ENCODE measurements around the gene DERL3.

DERL3 gene

DNA sequence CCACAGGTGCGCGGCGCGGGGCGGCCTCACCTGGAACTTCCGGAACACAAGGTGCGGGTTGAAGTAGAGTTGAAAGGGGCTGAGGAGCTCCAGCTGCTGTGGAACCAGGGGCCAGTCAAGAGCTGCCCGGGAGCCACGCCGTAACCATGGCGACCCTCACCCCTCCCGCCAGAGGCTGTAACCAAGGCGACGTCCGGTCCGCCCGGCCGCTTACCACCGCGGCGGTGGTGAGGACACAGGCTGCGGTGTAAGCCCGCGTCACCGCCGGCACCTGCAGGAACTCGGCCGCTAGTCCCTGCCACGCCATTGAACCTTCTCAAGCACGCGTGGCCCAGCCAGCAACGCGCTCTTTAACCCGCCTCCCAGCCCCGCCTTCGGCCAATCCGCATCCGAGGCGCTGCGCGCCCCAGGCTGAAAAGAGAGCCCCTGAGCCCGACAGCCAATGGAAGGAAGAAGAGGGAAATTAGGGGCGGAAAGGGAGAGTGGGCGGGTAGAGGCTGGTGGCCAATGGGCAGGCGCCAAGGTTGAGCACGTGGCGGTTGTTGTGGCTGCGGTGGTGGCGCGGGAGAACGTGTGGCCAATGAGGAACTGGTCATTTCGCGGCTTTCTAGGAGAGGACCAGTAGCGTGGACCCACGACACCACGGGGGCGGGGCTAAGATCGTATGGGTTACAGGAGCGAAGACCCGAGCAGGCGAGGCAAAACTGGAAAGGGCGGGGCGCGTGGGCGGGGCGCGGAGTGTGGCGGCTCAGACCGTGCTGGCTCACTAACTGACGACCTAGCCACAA is at the start of gene DERL3:
Gene DERL3 (minus strand): TSS at position 326 of the 788 bp plus-strand sequence. CDS start 19 bp downstream, at position 307.
- H3K9me3 Mint-ChIP-seq, result no peaks in the 10 kb centered on the region
- peak within 1 kb of the TSS; percentile 56 to 88 (median 86) for H3K27ac Mint-ChIP-seq
- H3K4me1 Mint-ChIP-seq, result peaks cover 65% of the 10 kb centered on the region
- peak within 1 kb of the TSS; percentile 90 to 92 (median 91) for H3K4me3 Mint-ChIP-seq
- TF ChIP-seq, protein P1, sequence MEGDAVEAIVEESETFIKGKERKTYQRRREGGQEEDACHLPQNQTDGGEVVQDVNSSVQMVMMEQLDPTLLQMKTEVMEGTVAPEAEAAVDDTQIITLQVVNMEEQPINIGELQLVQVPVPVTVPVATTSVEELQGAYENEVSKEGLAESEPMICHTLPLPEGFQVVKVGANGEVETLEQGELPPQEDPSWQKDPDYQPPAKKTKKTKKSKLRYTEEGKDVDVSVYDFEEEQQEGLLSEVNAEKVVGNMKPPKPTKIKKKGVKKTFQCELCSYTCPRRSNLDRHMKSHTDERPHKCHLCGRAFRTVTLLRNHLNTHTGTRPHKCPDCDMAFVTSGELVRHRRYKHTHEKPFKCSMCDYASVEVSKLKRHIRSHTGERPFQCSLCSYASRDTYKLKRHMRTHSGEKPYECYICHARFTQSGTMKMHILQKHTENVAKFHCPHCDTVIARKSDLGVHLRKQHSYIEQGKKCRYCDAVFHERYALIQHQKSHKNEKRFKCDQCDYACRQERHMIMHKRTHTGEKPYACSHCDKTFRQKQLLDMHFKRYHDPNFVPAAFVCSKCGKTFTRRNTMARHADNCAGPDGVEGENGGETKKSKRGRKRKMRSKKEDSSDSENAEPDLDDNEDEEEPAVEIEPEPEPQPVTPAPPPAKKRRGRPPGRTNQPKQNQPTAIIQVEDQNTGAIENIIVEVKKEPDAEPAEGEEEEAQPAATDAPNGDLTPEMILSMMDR (IDR thresholded peaks at IDR 0.05; ENCODE audit: unreplicated experiment in 3 of 3), result no peak
- H3K36me3 Mint-ChIP-seq (ENCODE audit: low read depth), result peaks cover 7% of the 10 kb centered on the region
- H3K27me3 Mint-ChIP-seq (ENCODE audit: low read depth), result no peaks in the 10 kb centered on the region

DNA sequence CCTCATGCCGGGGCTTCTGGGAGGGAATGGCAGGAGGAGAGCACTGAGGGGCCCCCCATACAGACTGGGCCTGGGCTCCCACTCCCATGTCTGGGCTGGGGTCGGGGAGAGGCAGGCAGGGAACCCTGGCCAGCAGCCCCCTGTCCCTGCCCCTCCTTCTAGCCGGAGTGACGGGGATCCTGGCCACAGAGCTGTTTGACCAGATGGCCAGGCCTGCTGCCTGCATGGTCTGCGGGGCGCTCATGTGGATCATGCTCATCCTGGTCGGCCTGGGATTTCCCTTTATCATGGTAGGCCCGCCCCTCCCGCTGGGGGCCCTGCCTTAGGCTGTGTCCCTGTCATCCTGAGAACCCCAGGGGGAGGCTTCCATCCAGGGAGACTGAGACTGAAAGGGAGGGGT is 45.3 kb upstream of the DERL3 start:
- Mint-ChIP-seq H3K9me3 (no peaks in the 10 kb centered on the region), H3K4me1 (no peaks in the 10 kb centered on the region), H3K36me3 (ENCODE audit: low read depth) (peaks cover 44% of the 10 kb centered on the region), H3K4me3 (no peak overlapping the region), H3K27ac (no peak overlapping the region), H3K27me3 (ENCODE audit: low read depth) (no peaks in the 10 kb centered on the region)
- TF ChIP-seq, protein P1 (IDR thresholded peaks at IDR 0.05; ENCODE audit: unreplicated experiment in 3 of 3), result no peak

DNA sequence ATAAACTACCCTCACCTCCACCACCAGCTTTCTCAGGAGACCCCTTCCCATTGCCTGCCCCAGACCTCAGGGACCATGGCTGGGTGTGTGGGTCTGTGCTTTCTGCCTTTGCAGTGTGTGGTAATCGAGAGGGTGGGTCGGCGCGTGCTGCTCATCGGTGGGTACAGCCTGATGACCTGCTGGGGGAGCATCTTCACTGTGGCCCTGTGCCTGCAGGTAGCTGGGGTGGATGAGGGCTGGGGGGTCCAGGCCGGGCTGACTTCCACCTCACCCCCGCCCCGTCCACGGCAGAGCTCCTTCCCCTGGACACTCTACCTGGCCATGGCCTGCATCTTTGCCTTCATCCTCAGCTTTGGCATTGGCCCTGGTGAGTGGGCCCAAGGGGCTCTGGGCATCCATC is 44.9 kb upstream of the DERL3 start:
- no peak overlapping the region for H3K4me3 Mint-ChIP-seq

DNA sequence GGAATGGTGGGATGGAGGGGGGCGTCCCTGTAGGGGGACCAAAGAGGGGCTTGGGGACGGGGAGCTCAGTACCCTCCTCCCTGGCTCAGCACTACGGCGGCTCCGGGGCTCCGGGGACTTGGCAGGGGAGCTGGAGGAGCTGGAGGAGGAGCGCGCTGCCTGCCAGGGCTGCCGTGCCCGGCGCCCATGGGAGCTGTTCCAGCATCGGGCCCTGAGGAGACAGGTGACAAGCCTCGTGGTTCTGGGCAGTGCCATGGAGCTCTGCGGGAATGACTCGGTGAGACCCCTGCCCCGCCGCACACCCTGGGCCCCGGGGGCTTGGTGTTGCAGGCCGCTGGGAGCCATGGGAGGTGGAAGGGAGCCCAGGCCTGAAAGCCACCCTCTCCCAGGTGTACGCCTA is 43.6 kb upstream of the DERL3 start:
- Mint-ChIP-seq H3K27ac (no peak overlapping the region), H3K4me3 (no peak overlapping the region), H3K27me3 (ENCODE audit: low read depth) (no peaks in the 10 kb centered on the region), H3K4me1 (no peaks in the 10 kb centered on the region), H3K9me3 (no peaks in the 10 kb centered on the region), H3K36me3 (ENCODE audit: low read depth) (peaks cover 57% of the 10 kb centered on the region)
- TF ChIP-seq, protein P1 (IDR thresholded peaks at IDR 0.05; ENCODE audit: unreplicated experiment in 3 of 3), result no peak

More for the DNA sequence above, 44.9 kb upstream of the DERL3 start:
- TF ChIP-seq, protein P1 (IDR thresholded peaks at IDR 0.05; ENCODE audit: unreplicated experiment in 3 of 3), result no peak
- Mint-ChIP-seq H3K27me3 (ENCODE audit: low read depth) (no peaks in the 10 kb centered on the region), H3K9me3 (no peaks in the 10 kb centered on the region), H3K27ac (no peak overlapping the region), H3K4me1 (no peaks in the 10 kb centered on the region), H3K36me3 (ENCODE audit: low read depth) (peaks cover 46% of the 10 kb centered on the region)

DNA sequence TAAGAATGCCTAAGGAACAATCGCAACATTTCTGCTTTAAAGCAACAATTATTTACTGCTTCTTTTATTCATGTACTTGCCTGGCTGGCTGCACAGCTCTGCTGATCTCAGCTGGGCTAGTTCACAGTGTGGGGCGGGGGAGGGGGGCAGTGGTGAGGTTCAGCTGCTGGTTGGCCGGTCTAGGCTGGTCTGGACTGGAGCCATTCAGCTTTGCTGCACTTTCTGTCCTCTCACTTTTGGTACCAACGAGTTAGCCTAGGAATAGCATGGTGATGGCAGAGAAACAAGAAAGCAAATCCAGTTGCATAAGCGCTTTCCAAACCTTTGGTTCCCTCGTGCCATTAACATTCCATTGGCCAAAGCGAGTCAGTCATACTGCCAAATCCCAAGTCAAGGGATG is 39.4 kb upstream of the DERL3 start:
- peaks cover 70% of the 10 kb centered on the region for H3K36me3 Mint-ChIP-seq (ENCODE audit: low read depth)
- H3K27ac Mint-ChIP-seq, result peak overlapping the region in 1 of 3 experiments; percentile 81
- no peak overlapping the region for H3K4me3 Mint-ChIP-seq
- no peaks in the 10 kb centered on the region for H3K9me3 Mint-ChIP-seq
- H3K27me3 Mint-ChIP-seq (ENCODE audit: low read depth), result no peaks in the 10 kb centered on the region
- TF ChIP-seq, protein P1 (IDR thresholded peaks at IDR 0.05; ENCODE audit: unreplicated experiment in 3 of 3), result no peak
- H3K4me1 Mint-ChIP-seq, result no peaks in the 10 kb centered on the region

DNA sequence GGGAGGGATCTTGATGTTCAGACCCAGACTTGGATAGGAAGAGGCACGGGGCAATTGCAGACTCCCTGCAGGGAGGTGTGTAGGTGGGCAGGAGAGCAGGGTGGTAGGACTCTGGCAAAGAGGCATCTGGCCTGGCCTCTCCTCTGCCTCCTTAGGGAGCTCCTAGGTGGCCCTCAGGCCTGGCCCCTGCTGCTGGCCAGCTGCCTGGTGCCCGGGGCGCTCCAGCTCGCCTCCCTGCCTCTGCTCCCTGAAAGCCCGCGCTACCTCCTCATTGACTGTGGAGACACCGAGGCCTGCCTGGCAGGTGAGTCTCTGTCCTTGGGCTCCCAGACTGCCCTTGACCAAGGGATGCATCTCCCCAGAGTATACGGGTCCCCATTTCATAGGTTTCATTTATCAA is 38.8 kb upstream of the DERL3 start:
- H3K4me3 Mint-ChIP-seq, result no peak overlapping the region
- H3K27ac Mint-ChIP-seq, result peak overlapping the region in 1 of 3 experiments; percentile 81
- H3K27me3 Mint-ChIP-seq (ENCODE audit: low read depth), result no peaks in the 10 kb centered on the region
- peaks cover 70% of the 10 kb centered on the region for H3K36me3 Mint-ChIP-seq (ENCODE audit: low read depth)
- H3K9me3 Mint-ChIP-seq, result no peaks in the 10 kb centered on the region
- TF ChIP-seq, protein P1 (IDR thresholded peaks at IDR 0.05; ENCODE audit: unreplicated experiment in 3 of 3), result no peak
- H3K4me1 Mint-ChIP-seq, result no peaks in the 10 kb centered on the region
